ENCODE measurements around the gene KDM1A. TPM values are rescaled to one million over a fixed set of nuclear protein-coding genes. Genes with fewer than 3 reads are reported as not detected.

Gene KDM1A
- total and polyA plus RNA-seq, 3 experiments from 2014 or later, result 49.4 to 59.9 (median 57.5) TPM

- H3K4me1 Mint-ChIP-seq, result peaks cover 50 to 65% (median 65%) of the 10 kb centered on the region in 3 donors
- no peaks in the 10 kb centered on the region for H3K9me3 Mint-ChIP-seq
- H3K36me3 ChIP-seq (ENCODE audit: insufficient read depth, low read length), result no peaks in the 10 kb centered on the region
These were observed 84.0 kb downstream of the KDM1A start for GRCh38 chr1:23103001-23103889.

GRCh38 chr1:23108918-23109533 is 89.8 kb downstream of the KDM1A start:
- peaks cover 3 to 30% (median 4%) of the 10 kb centered on the region in 3 donors for H3K36me3 Mint-ChIP-seq
- Histone ChIP-seq H3K27me3 (ENCODE audit: insufficient read depth, low read length, poor library complexity, severe bottlenecking) (no peaks in the 10 kb centered on the region), H3K4me3 (ENCODE audit: low read length) (no peak overlapping the region), H3K36me3 (ENCODE audit: insufficient read depth, low read length) (peaks cover 3% of the 10 kb centered on the region), H3K9me3 (ENCODE audit: low read length) (no peaks in the 10 kb centered on the region), H3K27ac (ENCODE audit: low read depth, low read length) (no peak overlapping the region), H3K4me1 (ENCODE audit: insufficient read depth, low read length) (peaks cover 34% of the 10 kb centered on the region)
- peaks cover 0 to 1% of the 10 kb centered on the region in 2 donors for H3K27me3 Mint-ChIP-seq
- CTCF ChIA-PET, result interaction anchor here (1.3 to 7.5 kb wide), 5 partner anchors 9 to 75 kb away, joined by 3 to 37 read pairs (median 6); no protein-coding TSS in a partner anchor
- peak overlapping the region in 2 of 7 donors; percentile 15 to 39 for H3K4me3 Mint-ChIP-seq
- H3K9me3 Mint-ChIP-seq, result no peaks in the 10 kb centered on the region
- DNase-seq, result no peak
- POLR2A ChIA-PET, result interaction anchor here (0.6 kb wide), 1 partner anchor 10 kb away, joined by 4 read pairs; no protein-coding TSS in a partner anchor
- H3K27ac Mint-ChIP-seq, result peak overlapping the region in 7 of 8 donors; percentile 17 to 90 (median 71)
- peaks cover 48 to 62% (median 56%) of the 10 kb centered on the region in 3 donors for H3K4me1 Mint-ChIP-seq

More at GRCh38 chr1:23103001-23103889, 84.0 kb downstream of the KDM1A start:
- Mint-ChIP-seq H3K27ac (peak overlapping the region; percentile 90 to 99 (median 97)), H3K4me3 (peak overlapping the region; percentile 57 to 85 (median 76)), H3K36me3 (peaks cover 3 to 20% (median 4%) of the 10 kb centered on the region in 3 donors), H3K27me3 (no peaks in the 10 kb centered on the region)
- peak in 3 of 5 donors; percentile 7 to 60 (median 22) for DNase-seq
- ChIA-PET POLR2A (interaction anchor here (0.7 to 1.7 kb wide), 4 partner anchors 17 to 80 kb away, joined by 3 to 7 read pairs (median 6); partner anchors contain the start of gene LUZP1), CTCF (interaction anchor here (1.1 to 12.8 kb wide), 5 partner anchors 16 to 83 kb away, joined by 4 to 317 read pairs (median 4); no protein-coding TSS in a partner anchor)
- Histone ChIP-seq H3K4me1 (ENCODE audit: insufficient read depth, low read length) (peaks cover 33% of the 10 kb centered on the region), H3K27me3 (ENCODE audit: insufficient read depth, low read length, poor library complexity, severe bottlenecking) (no peaks in the 10 kb centered on the region), H3K27ac (ENCODE audit: low read depth, low read length) (peak overlapping the region; percentile 32), H3K4me3 (ENCODE audit: low read length) (no peak overlapping the region), H3K9me3 (ENCODE audit: low read length) (no peaks in the 10 kb centered on the region)

DNA sequence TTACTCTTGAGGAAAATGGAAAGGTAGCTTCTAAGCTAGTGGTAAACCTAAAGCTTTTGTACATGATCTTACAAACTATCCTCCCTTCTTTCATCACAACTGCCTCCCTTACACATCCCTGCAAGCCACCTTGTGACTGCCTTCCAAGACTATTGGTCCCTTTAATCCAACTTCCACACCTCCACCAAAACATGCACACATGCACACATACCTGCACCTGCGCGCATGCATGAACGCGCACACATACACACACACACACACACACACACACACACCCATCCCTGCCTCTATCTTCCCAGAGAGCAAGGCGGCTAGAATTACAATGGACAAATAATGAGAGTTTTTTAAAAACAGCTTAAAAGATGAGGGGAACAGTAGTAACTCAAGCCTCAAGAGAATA is 91.1 kb downstream of the KDM1A start:
- peaks cover 56 to 64% (median 59%) of the 10 kb centered on the region in 3 donors for H3K4me1 Mint-ChIP-seq
- Histone ChIP-seq H3K4me3 (ENCODE audit: low read length) (no peak overlapping the region), H3K27me3 (ENCODE audit: insufficient read depth, low read length, poor library complexity, severe bottlenecking) (no peaks in the 10 kb centered on the region), H3K4me1 (ENCODE audit: insufficient read depth, low read length) (peaks cover 36% of the 10 kb centered on the region), H3K36me3 (ENCODE audit: insufficient read depth, low read length) (peaks cover 3% of the 10 kb centered on the region), H3K27ac (ENCODE audit: low read depth, low read length) (no peak overlapping the region), H3K9me3 (ENCODE audit: low read length) (no peaks in the 10 kb centered on the region)
- no peak for DNase-seq
- peaks cover 0 to 1% of the 10 kb centered on the region in 2 donors for H3K27me3 Mint-ChIP-seq
- peak overlapping the region; percentile 11 to 98 (median 90) for H3K27ac Mint-ChIP-seq
- CTCF ChIA-PET, result interaction anchor here (1.1 to 7.5 kb wide), 7 partner anchors 8 to 73 kb away, joined by 4 to 37 read pairs (median 5); no protein-coding TSS in a partner anchor
- H3K36me3 Mint-ChIP-seq, result peaks cover 3 to 27% (median 4%) of the 10 kb centered on the region in 3 donors
- no peaks in the 10 kb centered on the region for H3K9me3 Mint-ChIP-seq
- POLR2A ChIA-PET, result interaction anchor here (1.6 kb wide), 1 partner anchor 10 kb away, joined by 7 read pairs; no protein-coding TSS in a partner anchor
- H3K4me3 Mint-ChIP-seq, result peak overlapping the region in 6 of 7 donors; percentile 18 to 68 (median 36)

GRCh38 chr1:23111600-23112535 is 92.6 kb downstream of the KDM1A start:
- Mint-ChIP-seq H3K27me3 (peaks cover 0 to 1% of the 10 kb centered on the region in 2 donors), H3K36me3 (peaks cover 3 to 19% (median 4%) of the 10 kb centered on the region in 3 donors), H3K4me1 (peaks cover 62 to 72% (median 67%) of the 10 kb centered on the region in 3 donors), H3K27ac (peak overlapping the region; percentile 60 to 98 (median 90)), H3K9me3 (no peaks in the 10 kb centered on the region), H3K4me3 (peak overlapping the region in 6 of 7 donors; percentile 5 to 62 (median 27))
- ChIA-PET POLR2A (interaction anchor here (0.6 to 1.6 kb wide), 4 partner anchors 11 to 195 kb away, joined by 3 to 8 read pairs (median 6); no protein-coding TSS in a partner anchor), CTCF (interaction anchor here (0.8 to 7.5 kb wide), 5 partner anchors 7 to 72 kb away, joined by 4 to 37 read pairs (median 6); no protein-coding TSS in a partner anchor)
- Histone ChIP-seq H3K4me1 (ENCODE audit: insufficient read depth, low read length) (peaks cover 41% of the 10 kb centered on the region), H3K36me3 (ENCODE audit: insufficient read depth, low read length) (peaks cover 3% of the 10 kb centered on the region), H3K27ac (ENCODE audit: low read depth, low read length) (no peak overlapping the region), H3K4me3 (ENCODE audit: low read length) (no peak overlapping the region), H3K27me3 (ENCODE audit: insufficient read depth, low read length, poor library complexity, severe bottlenecking) (no peaks in the 10 kb centered on the region), H3K9me3 (ENCODE audit: low read length) (no peaks in the 10 kb centered on the region)
- DNase-seq, result no peak

GRCh38 chr1:23114424-23115079 is 95.3 kb downstream of the KDM1A start:
- peak overlapping the region in 4 of 7 donors; percentile 11 to 44 (median 26) for H3K4me3 Mint-ChIP-seq
- no peak for DNase-seq
- ChIA-PET POLR2A (interaction anchor here (0.7 kb wide), 1 partner anchor 12 kb away, joined by 3 read pairs; no protein-coding TSS in a partner anchor), CTCF (interaction anchor here (1.5 to 4.7 kb wide), 3 partner anchors 15 to 69 kb away, joined by 4 to 22 read pairs (median 10); no protein-coding TSS in a partner anchor)
- Histone ChIP-seq H3K9me3 (ENCODE audit: low read length) (no peaks in the 10 kb centered on the region), H3K27me3 (ENCODE audit: insufficient read depth, low read length, poor library complexity, severe bottlenecking) (no peaks in the 10 kb centered on the region), H3K4me3 (ENCODE audit: low read length) (no peak overlapping the region), H3K4me1 (ENCODE audit: insufficient read depth, low read length) (peaks cover 64% of the 10 kb centered on the region), H3K36me3 (ENCODE audit: insufficient read depth, low read length) (no peaks in the 10 kb centered on the region), H3K27ac (ENCODE audit: low read depth, low read length) (peak overlapping the region; percentile 65)
- peaks cover 0 to 4% of the 10 kb centered on the region in 2 donors for H3K27me3 Mint-ChIP-seq
- H3K27ac Mint-ChIP-seq, result peak overlapping the region in 7 of 8 donors; percentile 12 to 87 (median 53)
- peaks cover 73 to 84% (median 76%) of the 10 kb centered on the region in 3 donors for H3K4me1 Mint-ChIP-seq
- no peaks in the 10 kb centered on the region for H3K9me3 Mint-ChIP-seq
- no peaks in the 10 kb centered on the region for H3K36me3 Mint-ChIP-seq

GRCh38 chr1:23116216-23116836 is 97.1 kb downstream of the KDM1A start:
- Histone ChIP-seq H3K36me3 (ENCODE audit: insufficient read depth, low read length) (no peaks in the 10 kb centered on the region), H3K4me3 (ENCODE audit: low read length) (no peak overlapping the region), H3K9me3 (ENCODE audit: low read length) (no peaks in the 10 kb centered on the region), H3K27ac (ENCODE audit: low read depth, low read length) (peak overlapping the region; percentile 14), H3K4me1 (ENCODE audit: insufficient read depth, low read length) (peaks cover 62% of the 10 kb centered on the region), H3K27me3 (ENCODE audit: insufficient read depth, low read length, poor library complexity, severe bottlenecking) (no peaks in the 10 kb centered on the region)
- Mint-ChIP-seq H3K9me3 (no peaks in the 10 kb centered on the region), H3K27me3 (peaks cover 0 to 3% of the 10 kb centered on the region in 2 donors), H3K36me3 (no peaks in the 10 kb centered on the region), H3K4me1 (peaks cover 68 to 82% (median 75%) of the 10 kb centered on the region in 3 donors), H3K27ac (peak overlapping the region in 7 of 8 donors; percentile 5 to 82 (median 46)), H3K4me3 (peak overlapping the region in 2 of 7 donors; percentile 10 to 25)
- no peak for DNase-seq
- ChIA-PET POLR2A (interaction anchor here (0.6 kb wide), 1 partner anchor 735 kb away, joined by 3 read pairs; no protein-coding TSS in a partner anchor), CTCF (interaction anchor here (1.5 to 2.8 kb wide), 2 partner anchors 18 to 68 kb away, joined by 4 to 10 read pairs; no protein-coding TSS in a partner anchor)
